Measurements from ENCODE around the gene CLSTN2. TPM values are rescaled to one million over a fixed set of nuclear protein-coding genes. Genes with fewer than 3 reads are reported as not detected.

CLSTN2 gene
- total and polyA plus RNA-seq, 2 of the 13 experiments (the other 11 are each of a cell fraction or from before 2014, with no cell fraction given) = not detected

GRCh38 chr3:140416666-140417065, 481.7 kb downstream of the CLSTN2 start:
- 38% methylated on average over 3 of the region's 3 CpGs for WGBS (ENCODE audit: low lambda C conversion rate)
- H2AFZ ChIP-seq (ENCODE audit: low read length) = no peak overlapping the region
- H3K4me3 ChIP-seq (replicated peaks in 1 of 3; ENCODE audit: insufficient read depth in 1 of 3, low read depth in 2 of 3, low read length in 3 of 3) = no peak overlapping the region
- H3K4me1 ChIP-seq (ENCODE audit: insufficient read depth, low read length) = no peaks in the 10 kb centered on the region
- no TSS peak for BruUV-seq (replicated peaks)
- no peaks in the 10 kb centered on the region for H3K9me3 ChIP-seq (ENCODE audit: low read length)
- no peaks in the 10 kb centered on the region for H3K27me3 ChIP-seq (ENCODE audit: control insufficient read depth in 1 of 2, insufficient read depth in 2 of 2, low read length in 2 of 2)
- CTCF ChIA-PET (ENCODE audit: low intra/inter-chr PET ratio, low total read pairs) = no interaction called here
- no peak overlapping the region for H3K9ac ChIP-seq (ENCODE audit: insufficient read depth, low read depth, low read length)
- no peak overlapping the region for H3K4me2 ChIP-seq (ENCODE audit: low read depth, low read length)
- no peaks in the 10 kb centered on the region for H3K36me3 ChIP-seq (replicated peaks in 1 of 2; ENCODE audit: control insufficient read depth in 1 of 2, insufficient read depth in 2 of 2, low read length in 2 of 2)
- no peaks in the 10 kb centered on the region for H4K20me1 ChIP-seq (ENCODE audit: insufficient read depth, low read length)
- no peak for ATAC-seq
- H3K79me2 ChIP-seq (ENCODE audit: insufficient read depth, low read length) = no peaks in the 10 kb centered on the region
- FAIRE-seq = no peak
- POLR2A ChIA-PET = no interaction called here
- H3K27ac ChIP-seq (ENCODE audit: extremely low read length, insufficient read depth, low read length) = no peak overlapping the region
- no peak for DNase-seq (ENCODE audit: low spot score)
- in situ Hi-C loops (cut with HindIII; ENCODE audit: extremely low pct_ligation_motif_present, low pct_unique_long_range_greater_than_20kb) (no loop called here), intact Hi-C loops (cut with micrococcal nuclease; ENCODE audit: unreplicated experiment) (no loop called here)
- TF ChIP-seq ATAD3A (CRISPR knock-in tag; IDR thresholded peaks at IDR 0.05) (no peak), MAZ (IDR thresholded peaks at IDR 0.05; ENCODE audit: borderline replicate concordance, low read depth, low read length) (no peak), MAZ (CRISPR knock-in tag; IDR thresholded peaks at IDR 0.05; ENCODE audit: low read depth) (no peak), AHR (CRISPR knock-in tag; IDR thresholded peaks at IDR 0.05) (no peak), PRDM4 (CRISPR knock-in tag; IDR thresholded peaks at IDR 0.05; ENCODE audit: borderline replicate concordance) (no peak), SRSF4 (IDR thresholded peaks at IDR 0.05; ENCODE audit: low read depth, low read length, poor library complexity, severe bottlenecking) (no peak), HDAC1 (CRISPR knock-in tag; IDR thresholded peaks at IDR 0.05) (no peak), ZNF280B (CRISPR knock-in tag; IDR thresholded peaks at IDR 0.05; ENCODE audit: borderline replicate concordance) (no peak), ZNF20 (CRISPR knock-in tag; IDR thresholded peaks at IDR 0.05) (no peak)
- TF ChIP-seq, protein P1, sequence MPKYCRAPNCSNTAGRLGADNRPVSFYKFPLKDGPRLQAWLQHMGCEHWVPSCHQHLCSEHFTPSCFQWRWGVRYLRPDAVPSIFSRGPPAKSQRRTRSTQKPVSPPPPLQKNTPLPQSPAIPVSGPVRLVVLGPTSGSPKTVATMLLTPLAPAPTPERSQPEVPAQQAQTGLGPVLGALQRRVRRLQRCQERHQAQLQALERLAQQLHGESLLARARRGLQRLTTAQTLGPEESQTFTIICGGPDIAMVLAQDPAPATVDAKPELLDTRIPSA (CRISPR knock-in tag; IDR thresholded peaks at IDR 0.05; ENCODE audit: borderline replicate concordance) = no peak
- TF ChIP-seq, protein P2, sequence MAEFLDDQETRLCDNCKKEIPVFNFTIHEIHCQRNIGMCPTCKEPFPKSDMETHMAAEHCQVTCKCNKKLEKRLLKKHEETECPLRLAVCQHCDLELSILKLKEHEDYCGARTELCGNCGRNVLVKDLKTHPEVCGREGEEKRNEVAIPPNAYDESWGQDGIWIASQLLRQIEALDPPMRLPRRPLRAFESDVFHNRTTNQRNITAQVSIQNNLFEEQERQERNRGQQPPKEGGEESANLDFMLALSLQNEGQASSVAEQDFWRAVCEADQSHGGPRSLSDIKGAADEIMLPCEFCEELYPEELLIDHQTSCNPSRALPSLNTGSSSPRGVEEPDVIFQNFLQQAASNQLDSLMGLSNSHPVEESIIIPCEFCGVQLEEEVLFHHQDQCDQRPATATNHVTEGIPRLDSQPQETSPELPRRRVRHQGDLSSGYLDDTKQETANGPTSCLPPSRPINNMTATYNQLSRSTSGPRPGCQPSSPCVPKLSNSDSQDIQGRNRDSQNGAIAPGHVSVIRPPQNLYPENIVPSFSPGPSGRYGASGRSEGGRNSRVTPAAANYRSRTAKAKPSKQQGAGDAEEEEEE (CRISPR knock-in tag; IDR thresholded peaks at IDR 0.05; ENCODE audit: borderline replicate concordance) = no peak
- TF ChIP-seq, protein P3, sequence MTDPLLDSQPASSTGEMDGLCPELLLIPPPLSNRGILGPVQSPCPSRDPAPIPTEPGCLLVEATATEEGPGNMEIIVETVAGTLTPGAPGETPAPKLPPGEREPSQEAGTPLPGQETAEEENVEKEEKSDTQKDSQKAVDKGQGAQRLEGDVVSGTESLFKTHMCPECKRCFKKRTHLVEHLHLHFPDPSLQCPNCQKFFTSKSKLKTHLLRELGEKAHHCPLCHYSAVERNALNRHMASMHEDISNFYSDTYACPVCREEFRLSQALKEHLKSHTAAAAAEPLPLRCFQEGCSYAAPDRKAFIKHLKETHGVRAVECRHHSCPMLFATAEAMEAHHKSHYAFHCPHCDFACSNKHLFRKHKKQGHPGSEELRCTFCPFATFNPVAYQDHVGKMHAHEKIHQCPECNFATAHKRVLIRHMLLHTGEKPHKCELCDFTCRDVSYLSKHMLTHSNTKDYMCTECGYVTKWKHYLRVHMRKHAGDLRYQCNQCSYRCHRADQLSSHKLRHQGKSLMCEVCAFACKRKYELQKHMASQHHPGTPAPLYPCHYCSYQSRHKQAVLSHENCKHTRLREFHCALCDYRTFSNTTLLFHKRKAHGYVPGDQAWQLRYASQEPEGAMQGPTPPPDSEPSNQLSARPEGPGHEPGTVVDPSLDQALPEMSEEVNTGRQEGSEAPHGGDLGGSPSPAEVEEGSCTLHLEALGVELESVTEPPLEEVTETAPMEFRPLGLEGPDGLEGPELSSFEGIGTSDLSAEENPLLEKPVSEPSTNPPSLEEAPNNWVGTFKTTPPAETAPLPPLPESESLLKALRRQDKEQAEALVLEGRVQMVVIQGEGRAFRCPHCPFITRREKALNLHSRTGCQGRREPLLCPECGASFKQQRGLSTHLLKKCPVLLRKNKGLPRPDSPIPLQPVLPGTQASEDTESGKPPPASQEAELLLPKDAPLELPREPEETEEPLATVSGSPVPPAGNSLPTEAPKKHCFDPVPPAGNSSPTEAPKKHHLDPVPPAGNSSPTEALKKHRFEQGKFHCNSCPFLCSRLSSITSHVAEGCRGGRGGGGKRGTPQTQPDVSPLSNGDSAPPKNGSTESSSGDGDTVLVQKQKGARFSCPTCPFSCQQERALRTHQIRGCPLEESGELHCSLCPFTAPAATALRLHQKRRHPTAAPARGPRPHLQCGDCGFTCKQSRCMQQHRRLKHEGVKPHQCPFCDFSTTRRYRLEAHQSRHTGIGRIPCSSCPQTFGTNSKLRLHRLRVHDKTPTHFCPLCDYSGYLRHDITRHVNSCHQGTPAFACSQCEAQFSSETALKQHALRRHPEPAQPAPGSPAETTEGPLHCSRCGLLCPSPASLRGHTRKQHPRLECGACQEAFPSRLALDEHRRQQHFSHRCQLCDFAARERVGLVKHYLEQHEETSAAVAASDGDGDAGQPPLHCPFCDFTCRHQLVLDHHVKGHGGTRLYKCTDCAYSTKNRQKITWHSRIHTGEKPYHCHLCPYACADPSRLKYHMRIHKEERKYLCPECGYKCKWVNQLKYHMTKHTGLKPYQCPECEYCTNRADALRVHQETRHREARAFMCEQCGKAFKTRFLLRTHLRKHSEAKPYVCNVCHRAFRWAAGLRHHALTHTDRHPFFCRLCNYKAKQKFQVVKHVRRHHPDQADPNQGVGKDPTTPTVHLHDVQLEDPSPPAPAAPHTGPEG (CRISPR knock-in tag; IDR thresholded peaks at IDR 0.05) = no peak
